ENCODE measurements around the gene PIGBOS1. TPM values are rescaled to one million over a fixed set of nuclear protein-coding genes. Genes with fewer than 3 reads are reported as not detected.

PIGBOS1 gene
- total and polyA plus RNA-seq, 2 donors (not counting 3 experiments of a cell fraction or from before 2014, with no cell fraction given): 12.8 to 16.5 TPM

DNA sequence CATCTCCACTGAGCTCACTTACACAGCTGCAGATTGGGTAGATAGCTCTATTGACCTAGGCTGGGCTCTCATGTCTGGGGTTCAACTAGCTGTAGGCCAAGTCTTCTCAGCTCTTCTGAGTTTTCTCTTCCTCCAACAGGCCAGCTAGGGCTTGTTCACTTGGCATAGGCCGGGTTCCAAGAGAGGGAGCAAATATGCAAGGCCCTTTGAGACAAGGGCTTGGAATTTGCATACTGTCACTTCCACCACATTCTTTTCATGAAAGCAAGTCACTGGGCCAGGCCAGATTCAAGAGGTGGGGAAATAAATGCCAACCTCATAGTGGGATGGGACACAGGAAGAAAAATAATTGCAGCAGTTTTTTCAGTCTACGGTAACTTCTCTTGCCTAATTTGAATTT is 25.3 kb upstream of the PIGBOS1 start:
- TF ChIP-seq, protein P1, sequence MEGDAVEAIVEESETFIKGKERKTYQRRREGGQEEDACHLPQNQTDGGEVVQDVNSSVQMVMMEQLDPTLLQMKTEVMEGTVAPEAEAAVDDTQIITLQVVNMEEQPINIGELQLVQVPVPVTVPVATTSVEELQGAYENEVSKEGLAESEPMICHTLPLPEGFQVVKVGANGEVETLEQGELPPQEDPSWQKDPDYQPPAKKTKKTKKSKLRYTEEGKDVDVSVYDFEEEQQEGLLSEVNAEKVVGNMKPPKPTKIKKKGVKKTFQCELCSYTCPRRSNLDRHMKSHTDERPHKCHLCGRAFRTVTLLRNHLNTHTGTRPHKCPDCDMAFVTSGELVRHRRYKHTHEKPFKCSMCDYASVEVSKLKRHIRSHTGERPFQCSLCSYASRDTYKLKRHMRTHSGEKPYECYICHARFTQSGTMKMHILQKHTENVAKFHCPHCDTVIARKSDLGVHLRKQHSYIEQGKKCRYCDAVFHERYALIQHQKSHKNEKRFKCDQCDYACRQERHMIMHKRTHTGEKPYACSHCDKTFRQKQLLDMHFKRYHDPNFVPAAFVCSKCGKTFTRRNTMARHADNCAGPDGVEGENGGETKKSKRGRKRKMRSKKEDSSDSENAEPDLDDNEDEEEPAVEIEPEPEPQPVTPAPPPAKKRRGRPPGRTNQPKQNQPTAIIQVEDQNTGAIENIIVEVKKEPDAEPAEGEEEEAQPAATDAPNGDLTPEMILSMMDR (IDR thresholded peaks at IDR 0.05; ENCODE audit: extremely low read depth in 1 of 2, insufficient read depth in 1 of 2, low read depth in 1 of 2, low read length in 2 of 2): no peak
- TF ChIP-seq FOS (IDR thresholded peaks at IDR 0.05; ENCODE audit: borderline replicate concordance, insufficient read depth, low read length) (no peak), POLR2AphosphoS5 (IDR thresholded peaks at IDR 0.05; ENCODE audit: insufficient read depth, low read depth, low read length) (no peak), EZH2 (IDR thresholded peaks at IDR 0.05; ENCODE audit: borderline replicate concordance, low read depth, low read length, severe bottlenecking) (no peak), JUN (IDR thresholded peaks at IDR 0.05; ENCODE audit: borderline replicate concordance, insufficient read depth, insufficient read length, low read depth) (no peak), GATA2 (IDR thresholded peaks at IDR 0.05; ENCODE audit: insufficient read depth, insufficient read length, low read depth, low read length) (no peak), MYC (IDR thresholded peaks at IDR 0.05; ENCODE audit: low read depth, low read length) (no peak)
- TF ChIP-seq, protein P2, sequence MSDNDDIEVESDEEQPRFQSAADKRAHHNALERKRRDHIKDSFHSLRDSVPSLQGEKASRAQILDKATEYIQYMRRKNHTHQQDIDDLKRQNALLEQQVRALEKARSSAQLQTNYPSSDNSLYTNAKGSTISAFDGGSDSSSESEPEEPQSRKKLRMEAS (IDR thresholded peaks at IDR 0.05; ENCODE audit: insufficient read depth, insufficient read length): no peak
- no TSS peak for BruUV-seq (replicated peaks)
- CTCF ChIA-PET: interaction anchor here (1.0 kb wide), 1 partner anchor 10 kb away, joined by 3 read pairs; no protein-coding TSS in a partner anchor
- FAIRE-seq (no peak), DNase-seq (ENCODE audit: low read depth, low spot score) (no peak)
- H3K9me1 ChIP-seq (replicated peaks; ENCODE audit: control insufficient read depth, extremely low read depth, insufficient read depth, low read length): no peaks in the 10 kb centered on the region
- H3K79me2 ChIP-seq (ENCODE audit: control insufficient read depth, insufficient read depth, low read length): no peaks in the 10 kb centered on the region
- no peak overlapping the region for H3K4me3 ChIP-seq (replicated peaks in 1 of 3; ENCODE audit: insufficient read depth in 1 of 3, low read depth in 1 of 3, low read length in 3 of 3)
- dilution Hi-C loops (cut with MboI; ENCODE audit: extremely low pct_ligation_motif_present, low sequenced_read_pairs): no loop called here
- no peak overlapping the region for H2AFZ ChIP-seq (ENCODE audit: low read depth, low read length)
- no peaks in the 10 kb centered on the region for H3K27me3 ChIP-seq (ENCODE audit: control insufficient read depth in 2 of 2, insufficient read depth in 2 of 2, low read length in 2 of 2)
- H3K4me1 ChIP-seq (ENCODE audit: control insufficient read depth, extremely low read depth, insufficient read depth, low read length): no peaks in the 10 kb centered on the region
- POLR2A ChIA-PET: no interaction called here
- H3K9me3 ChIP-seq (replicated peaks; ENCODE audit: control insufficient read depth, insufficient read depth, low read length): no peaks in the 10 kb centered on the region
- no peaks in the 10 kb centered on the region for H4K20me1 ChIP-seq (replicated peaks; ENCODE audit: control insufficient read depth, extremely low read depth, insufficient read depth, low read length)
- no peak overlapping the region for H3K9ac ChIP-seq (replicated peaks; ENCODE audit: extremely low read depth, insufficient read depth, low read length)
- peaks cover 0 to 2% of the 10 kb centered on the region in 2 experiments for H3K36me3 ChIP-seq (ENCODE audit: control insufficient read depth in 2 of 2, extremely low read depth in 1 of 2, insufficient read depth in 2 of 2, low read length in 2 of 2)
- no peak overlapping the region for H3K4me2 ChIP-seq (ENCODE audit: insufficient read depth, low read length)
- intact Hi-C loops (cut with micrococcal nuclease): no loop called here
- H3K27ac ChIP-seq (ENCODE audit: insufficient read depth, low read depth, low read length): no peak overlapping the region
